H1 (cell line): ENCODE results near the gene FRA10AC1. TPM values are rescaled to one million over a fixed set of nuclear protein-coding genes. Genes with fewer than 3 reads are reported as not detected.

Experiments
- CTCF ChIA-PET: fragments of 300-600 bp; sonication (Branson Sonifier 250); formaldehyde crosslinking; loops from one replicate; lab custom pipeline; 2021; ENCODE audit not compliant: partially characterized antibody; lab: Charles Lee
- POLR2A ChIA-PET: fragments of 300-600 bp; sonication (Branson Sonifier 250); formaldehyde crosslinking; loops from one replicate; lab custom pipeline; 2021; ENCODE audit warnings: inconsistent platforms; ENCODE audit not compliant: partially characterized antibody; lab: Charles Lee
- DNase-seq, 2 experiments: peaks; one replicate each; pipeline versions ENCODE4 v3.0.0 to v3.0.0-alpha.2; 2010 to 2022; ENCODE audit warnings: low spot score in 2 of 2, low read depth in 1 of 2, mixed read lengths in 1 of 2
- FAIRE-seq: peaks from 2 replicates; lab custom pipeline; 2011; peaks lifted over from hg19 to GRCh38; lab: Jason Lieb, UNC
- H2AFZ ChIP-seq: 2 replicates; pipeline ENCODE4 v1.8.1; 2012; ENCODE audit warnings: low read length, inconsistent platforms
- H2AK5ac ChIP-seq: 2 replicates; pipeline ENCODE4 v1.6.1; 2013; ENCODE audit warnings: low read depth, low read length
- H2BK120ac ChIP-seq: replicated peaks from 2 replicates; pipeline ENCODE3; 2013; ENCODE audit warnings: low read depth, low read length, inconsistent platforms
- H2BK12ac ChIP-seq: 2 replicates; pipeline ENCODE4 v1.6.1; 2013; ENCODE audit warnings: low read depth, low read length
- H2BK15ac ChIP-seq: 2 replicates; pipeline ENCODE4 v1.6.1; 2013; ENCODE audit warnings: low read length
- H2BK20ac ChIP-seq: 2 replicates; pipeline ENCODE4 v1.6.1; 2013; ENCODE audit warnings: low read length
- H2BK5ac ChIP-seq: 2 replicates; pipeline ENCODE4 v1.6.1; 2013; ENCODE audit warnings: low read depth, low read length
- H3K14ac ChIP-seq: 2 replicates; pipeline ENCODE4 v1.6.1; 2013; ENCODE audit warnings: inconsistent platforms; ENCODE audit not compliant: insufficient read length
- H3K18ac ChIP-seq: 2 replicates; pipeline ENCODE4 v1.6.1; 2013; ENCODE audit warnings: low read length; ENCODE audit errors: extremely low read depth
- H3K23ac ChIP-seq: 2 replicates; pipeline ENCODE4 v1.6.1; 2013; ENCODE audit warnings: inconsistent platforms; ENCODE audit not compliant: insufficient read length
- H3K23me2 ChIP-seq: 2 replicates; pipeline ENCODE4 v1.6.1; 2013; ENCODE audit warnings: low read depth, low read length
- H3K27ac ChIP-seq: 2 replicates; pipeline ENCODE4 v1.6.1; 2011; ENCODE audit warnings: low read depth, low read length, inconsistent platforms
- H3K27me3 ChIP-seq, 4 experiments: replicated peaks in 1 of 4; 1 replicate in 1 of 4; 2 replicates in 3 of 4; pipeline versions ENCODE4 v1.6.1 to v1.8.1; 2011 to 2013; ENCODE audit warnings: low read length in 3 of 4, mild to moderate bottlenecking in 3 of 4, inconsistent platforms in 2 of 4, mixed read lengths in 2 of 4, moderate library complexity in 1 of 4; ENCODE audit not compliant: control insufficient read depth in 3 of 4, insufficient read depth in 3 of 4; ENCODE audit errors: extremely low read depth in 1 of 4
- H3K36me3 ChIP-seq, 4 experiments: 2 replicates each; pipeline versions ENCODE4 v1.6.1 to v1.8.1; 2011 to 2013; ENCODE audit warnings: mild to moderate bottlenecking in 4 of 4, low read length in 3 of 4, moderate library complexity in 2 of 4, control low read depth in 1 of 4, inconsistent platforms in 1 of 4; ENCODE audit not compliant: insufficient read depth in 4 of 4, control insufficient read depth in 2 of 4
- H3K4ac ChIP-seq: replicated peaks from 2 replicates; pipeline ENCODE3; 2013; ENCODE audit warnings: low read length, low read depth, mixed read lengths, inconsistent platforms; ENCODE audit not compliant: insufficient read length
- H3K4me1 ChIP-seq, 4 experiments: replicated peaks in 1 of 4; 1 replicate in 1 of 4; 2 replicates in 3 of 4; pipeline versions ENCODE4 v1.6.1 to v1.8.1; 2011 to 2013; ENCODE audit warnings: low read length in 3 of 4, inconsistent platforms in 2 of 4, mixed read lengths in 1 of 4; ENCODE audit not compliant: insufficient read depth in 4 of 4, control insufficient read depth in 3 of 4
- H3K4me2 ChIP-seq, 2 experiments: 2 replicates each; pipeline versions ENCODE4 v1.6.1 to v1.8.1; 2011 to 2013; ENCODE audit warnings: low read depth in 2 of 2, low read length in 2 of 2, control low read depth in 1 of 2, inconsistent platforms in 1 of 2, mild to moderate bottlenecking in 1 of 2; ENCODE audit not compliant: insufficient read depth in 1 of 2
- H3K4me3 ChIP-seq, 4 experiments: fragments of 200-600, 300-600 bp in 1 of 4; sonication (generic), shearing (Covaris generic), sonication (Bioruptor Twin) in 1 of 4; 2 replicates each; pipeline versions ENCODE4 v1.5.1 to v1.8.1; 2011 to 2016; ENCODE audit warnings: low read length in 4 of 4, low read depth in 3 of 4, control low read depth in 2 of 4, inconsistent platforms in 2 of 4, mild to moderate bottlenecking in 2 of 4, mixed read lengths in 1 of 4, moderate library complexity in 1 of 4; ENCODE audit not compliant: insufficient read depth in 2 of 4; ENCODE audit errors: extremely low read depth in 1 of 4
- H3K56ac ChIP-seq: replicated peaks from 2 replicates; pipeline ENCODE3; 2013; ENCODE audit warnings: low read depth, mild to moderate bottlenecking, mixed read lengths, low read length, inconsistent platforms; ENCODE audit not compliant: insufficient read length
- H3K79me1 ChIP-seq: 2 replicates; pipeline ENCODE4 v1.6.1; 2013; ENCODE audit warnings: low read depth, low read length, control low read depth
- H3K79me2 ChIP-seq, 2 experiments: 2 replicates each; pipeline versions ENCODE4 v1.6.1 to v1.8.1; 2012 to 2013; ENCODE audit warnings: low read length in 2 of 2, mild to moderate bottlenecking in 2 of 2, inconsistent platforms in 1 of 2; ENCODE audit not compliant: insufficient read depth in 2 of 2, control insufficient read depth in 1 of 2
- H3K9ac ChIP-seq, 4 experiments: replicated peaks in 1 of 4; 1 replicate in 1 of 4; 2 replicates in 3 of 4; pipeline versions ENCODE4 v1.6.1 to v1.8.1; 2011 to 2013; ENCODE audit warnings: low read depth in 3 of 4, low read length in 3 of 4, control low read depth in 2 of 4, mild to moderate bottlenecking in 2 of 4, moderate library complexity in 2 of 4, inconsistent platforms in 1 of 4; ENCODE audit errors: extremely low read depth in 1 of 4
- H3K9me3 ChIP-seq, 2 experiments: 2 replicates each; pipeline versions ENCODE4 v1.6.1 to v1.8.1; 2012 to 2013; ENCODE audit warnings: mild to moderate bottlenecking in 2 of 2, moderate library complexity in 2 of 2, control low read depth in 1 of 2, inconsistent platforms in 1 of 2, low read depth in 1 of 2, low read length in 1 of 2, mixed read lengths in 1 of 2; ENCODE audit not compliant: insufficient read depth in 2 of 2
- H4K20me1 ChIP-seq, 2 experiments: replicated peaks in 1 of 2; 2 replicates each; pipeline versions ENCODE3 to v1.8.1; 2011 to 2013; ENCODE audit warnings: inconsistent platforms in 2 of 2, low read length in 2 of 2, mild to moderate bottlenecking in 1 of 2; ENCODE audit not compliant: insufficient read depth in 2 of 2, control insufficient read depth in 1 of 2
- H4K5ac ChIP-seq: 2 replicates; pipeline ENCODE4 v1.6.1; 2013; ENCODE audit warnings: low read length, low read depth, mixed read lengths, inconsistent platforms; ENCODE audit not compliant: insufficient read length
- H4K8ac ChIP-seq: 2 replicates; pipeline ENCODE4 v1.8.0; 2013; ENCODE audit warnings: mild to moderate bottlenecking, moderate library complexity, low read length, inconsistent platforms; ENCODE audit not compliant: insufficient read depth; ENCODE audit errors: extremely low read depth
- H4K91ac ChIP-seq: replicated peaks from 2 replicates; pipeline ENCODE3; 2013; ENCODE audit warnings: low read length, mixed read lengths, inconsistent platforms; ENCODE audit not compliant: insufficient read length
- ASH2L ChIP-seq: fragments of 200-600, 300-600 bp; sonication (generic); IDR thresholded peaks from one replicate; pipeline ENCODE4 v1.7.1; 2017; ENCODE audit warnings: low read length
- CBX5 ChIP-seq: fragments of 300-800, 300-1000 bp; sonication (generic); IDR thresholded peaks from 2 replicates; pipeline ENCODE4 v1.7.1; 2016; ENCODE audit warnings: antibody characterized with exemption, low read length, low read depth
- CHD1 ChIP-seq: IDR thresholded peaks from 2 replicates; pipeline ENCODE4 v1.6.1; 2012; ENCODE audit warnings: low read depth, low read length, improper control_type of control experiment
- KDM1A ChIP-seq: fragments of 200-600, 300-600 bp; sonication (generic); IDR thresholded peaks from 2 replicates; pipeline ENCODE4 v1.7.1; 2016; ENCODE audit warnings: mild to moderate bottlenecking, low read length, borderline replicate concordance
- KDM5A ChIP-seq: fragments of 200-600 bp; IDR thresholded peaks from 2 replicates; pipeline ENCODE4 v1.7.1; 2012; ENCODE audit warnings: mild to moderate bottlenecking, low read length, inconsistent platforms, mixed read lengths
- MAFK ChIP-seq: IDR thresholded peaks from 2 replicates; pipeline ENCODE4 v1.6.1; 2012; ENCODE audit warnings: low read depth, mild to moderate bottlenecking, improper control_type of control experiment, low read length
- POLR2A ChIP-seq, 2 experiments: IDR thresholded peaks; 1 replicate in 1 of 2; 2 replicates in 1 of 2; pipeline ENCODE4 v1.6.1; 2011; ENCODE audit warnings: low read depth in 2 of 2, low read length in 2 of 2, mild to moderate bottlenecking in 2 of 2; ENCODE audit errors: control extremely low read depth in 1 of 2
- SIX5 ChIP-seq: IDR thresholded peaks from 2 replicates; pipeline ENCODE4 v1.6.1; 2011; ENCODE audit warnings: mild to moderate bottlenecking, low read depth, low read length
- TAF1 ChIP-seq: IDR thresholded peaks from 2 replicates; pipeline ENCODE4 v1.6.1; 2011; ENCODE audit warnings: mild to moderate bottlenecking, low read depth, low read length
- WGBS, 2 experiments: shearing (Covaris generic) in 1 of 2; methylation state at CpG; one replicate each; pipeline versions ENCODE4 v1.1.6 to v1.1.7; 2013 to 2015; ENCODE audit warnings: low lambda C conversion rate in 2 of 2, mixed read lengths in 2 of 2, inconsistent platforms in 1 of 2, low coverage in 1 of 2, missing lambda C conversion rate in 1 of 2; ENCODE audit not compliant: insufficient replicate concordance in 2 of 2, insufficient coverage in 1 of 2, insufficient read length in 1 of 2; ENCODE audit errors: extremely low coverage in 1 of 2, missing lambda C conversion rate in 1 of 2; 5-methylcytosine and 5-hydroxymethylcytosine counted together
- polyA plus RNA-seq, 7 experiments: library from polyadenylated mRNA; depleted of rRNA in 3 of 7; stranded (reverse) in 5 of 7; unstranded in 2 of 7; fragments of >200 nt in 5 of 7; fragments of 200-250 nt in 2 of 7; gene quantifications; 1 replicate in 5 of 7; 2 replicates in 1 of 7; 4 replicates in 1 of 7; pipeline versions ENCODE4 v1.2.1 to v1.2.3, GENCODE V29; 2011 to 2013; ENCODE audit warnings: missing spikeins in 2 of 7, mixed read lengths in 2 of 7
- total RNA-seq: library from RNA; stranded (reverse); fragmentation: NEBNext Ultra II Directional; extraction: Animal tissue kit (Norgen Biotek cat#: 25700); gene quantifications from 2 replicates; pipeline ENCODE4 v1.2.1, GENCODE V29; 2021

Gene FRA10AC1
- total and polyA plus RNA-seq, 2 of the 8 experiments (the other 6 are each of a cell fraction or from before 2014, with no cell fraction given), result 4.4 to 13.5 TPM

- CTCF ChIA-PET, result no interaction called here
- Histone ChIP-seq H2AFZ (no peak overlapping the region), H3K23ac (no peak overlapping the region), H3K9ac (no peak overlapping the region), H4K8ac (no peak overlapping the region), H3K56ac (no peak overlapping the region), H4K5ac (no peak overlapping the region), H3K4me2 (no peak overlapping the region), H3K27me3 (no peaks in the 10 kb centered on the region), H3K23me2 (no peaks in the 10 kb centered on the region), H2BK5ac (no peak overlapping the region), H3K4ac (no peak overlapping the region), H3K79me2 (no peaks in the 10 kb centered on the region), H3K4me1 (no peaks in the 10 kb centered on the region), H2BK15ac (no peak overlapping the region), H4K20me1 (peaks cover 0 to 2% of the 10 kb centered on the region in 2 experiments), H2BK20ac (no peak overlapping the region), H3K27ac (no peak overlapping the region), H2AK5ac (no peak overlapping the region), H3K9me3 (no peaks in the 10 kb centered on the region), H3K79me1 (no peaks in the 10 kb centered on the region), H3K14ac (no peak overlapping the region), H2BK120ac (no peak overlapping the region), H3K18ac (no peak overlapping the region), H2BK12ac (no peak overlapping the region), H3K36me3 (peaks cover 0 to 54% (median 12%) of the 10 kb centered on the region in 4 experiments; a peak in 5 of 8 replicates), H4K91ac (no peak overlapping the region), H3K4me3 (no peak overlapping the region)
- 89% methylated on average over 2 of the region's 2 CpGs; no CpG with 5 or more reads in 1 of the 2 experiments for WGBS, 2 experiments
- TF ChIP-seq TAF1, result no peak
- TF ChIP-seq KDM1A, result no peak
- TF ChIP-seq POLR2A (IDR thresholded peaks at IDR 0.05; ENCODE audit: control extremely low read depth in 1 of 2, low read depth in 2 of 2, low read length in 2 of 2), result no peak
- no peak for TF ChIP-seq SIX5
- no peak for TF ChIP-seq ASH2L
- TF ChIP-seq KDM5A, result no peak
- TF ChIP-seq CHD1, result no peak
- TF ChIP-seq CBX5, result no peak
- no peak for TF ChIP-seq MAFK
- DNase-seq (no peak), FAIRE-seq (no peak)
- POLR2A ChIA-PET, result interaction anchor here (1.0 kb wide), 1 partner anchor 23 kb away, joined by 3 read pairs; no protein-coding TSS in a partner anchor
Observed at GRCh38 chr10:93673791-93674190, 28.6 kb downstream of the FRA10AC1 start.
